HT1080 (cell line): ENCODE data around the gene TRIM59. TPM values are rescaled to one million over a fixed set of nuclear protein-coding genes. Genes with fewer than 3 reads are reported as not detected.

ENCODE experiments used
- DNase-seq: peaks from one replicate; pipeline ENCODE4 v3.0.0-alpha.2; 2015; ENCODE audit warnings: low read depth
- polyA plus RNA-seq, 2 experiments: library from polyadenylated mRNA; depleted of rRNA; stranded (reverse); fragments of >200 nt; gene quantifications; 2 replicates each; pipeline ENCODE4 v1.2.3, GENCODE V29; 2015
- total RNA-seq: library from RNA; depleted of rRNA; stranded (reverse); fragments of >200 nt; shearing (Covaris generic); gene quantifications from 2 replicates; pipeline ENCODE4 v1.2.3, GENCODE V29; 2014; rRNA removed

Gene TRIM59
- total RNA-seq = 13.3 and 16.5 TPM in 2 replicates
- 8.1 and 8.7 TPM in 2 replicates for polyA plus RNA-seq (2015; cell fraction: cytosol; rRNA removed)
- polyA plus RNA-seq (2015; cell fraction: nucleus; rRNA removed) = 12.9 and 14.2 TPM in 2 replicates

GRCh38 chr3:160449636-160450598 lies at the start of gene TRIM59:
Gene TRIM59, minus strand, starts transcription at chr3:160449786. Its CDS starts 10,603 bp downstream, at chr3:160439183.
- peak; percentile 92 for DNase-seq

- no peak for DNase-seq
Observed at GRCh38 chr3:160498202-160498601, 48.6 kb upstream of the TRIM59 start.

GRCh38 chr3:160490166-160490565 lies 40.6 kb upstream of the TRIM59 start:
- DNase-seq = no peak

- no peak for DNase-seq
Observed at GRCh38 chr3:160486459-160486869, 36.9 kb upstream of the TRIM59 start.

- DNase-seq = no peak
Observed at GRCh38 chr3:160482796-160483195, 33.2 kb upstream of the TRIM59 start.

- DNase-seq = no peak
Observed at GRCh38 chr3:160481856-160482255, 32.3 kb upstream of the TRIM59 start.

- DNase-seq = peak; percentile 52
Observed at GRCh38 chr3:160480931-160481330, 31.3 kb upstream of the TRIM59 start.

GRCh38 chr3:160479376-160479775 lies 29.8 kb upstream of the TRIM59 start:
- DNase-seq = no peak

- peak; percentile 27 for DNase-seq
Observed at GRCh38 chr3:160478338-160478737, 28.8 kb upstream of the TRIM59 start.

- DNase-seq = no peak
Observed at GRCh38 chr3:160477750-160478149, 28.2 kb upstream of the TRIM59 start.

- DNase-seq = no peak
Observed at GRCh38 chr3:160475884-160476283, 26.3 kb upstream of the TRIM59 start.

- DNase-seq = no peak
Observed at GRCh38 chr3:160475153-160475552, 25.6 kb upstream of the TRIM59 start.

- no peak for DNase-seq
Observed at GRCh38 chr3:160474416-160474838, 24.8 kb upstream of the TRIM59 start.

- peak; percentile 56 for DNase-seq
Observed at GRCh38 chr3:160473978-160474377, 24.4 kb upstream of the TRIM59 start.

- peak; percentile 80 for DNase-seq
Observed at GRCh38 chr3:160473221-160473620, 23.6 kb upstream of the TRIM59 start.

- no peak for DNase-seq
Observed at GRCh38 chr3:160472344-160472743, 22.8 kb upstream of the TRIM59 start.

GRCh38 chr3:160471892-160472291 lies 22.3 kb upstream of the TRIM59 start:
- DNase-seq = no peak

- DNase-seq = no peak
Observed at GRCh38 chr3:160470181-160470580, 20.6 kb upstream of the TRIM59 start.

- DNase-seq = no peak
Observed at GRCh38 chr3:160464971-160465370, 15.4 kb upstream of the TRIM59 start.

GRCh38 chr3:160464321-160464720 lies 14.7 kb upstream of the TRIM59 start:
- no peak for DNase-seq

- no peak for DNase-seq
Observed at GRCh38 chr3:160460033-160460432, 10.4 kb upstream of the TRIM59 start.

GRCh38 chr3:160459450-160459970 lies 9.9 kb upstream of the TRIM59 start:
- no peak for DNase-seq
